ENCODE results near the gene TP63.
A peak's percentile ranks its signal among the peaks of the same experiment; 100 is the strongest.

TP63 gene

GRCh38 chr3:189809583-189809982, 178.4 kb downstream of the TP63 start:
- DNase-seq (ENCODE audit: low read depth in 2 of 2) = no peak

DNA sequence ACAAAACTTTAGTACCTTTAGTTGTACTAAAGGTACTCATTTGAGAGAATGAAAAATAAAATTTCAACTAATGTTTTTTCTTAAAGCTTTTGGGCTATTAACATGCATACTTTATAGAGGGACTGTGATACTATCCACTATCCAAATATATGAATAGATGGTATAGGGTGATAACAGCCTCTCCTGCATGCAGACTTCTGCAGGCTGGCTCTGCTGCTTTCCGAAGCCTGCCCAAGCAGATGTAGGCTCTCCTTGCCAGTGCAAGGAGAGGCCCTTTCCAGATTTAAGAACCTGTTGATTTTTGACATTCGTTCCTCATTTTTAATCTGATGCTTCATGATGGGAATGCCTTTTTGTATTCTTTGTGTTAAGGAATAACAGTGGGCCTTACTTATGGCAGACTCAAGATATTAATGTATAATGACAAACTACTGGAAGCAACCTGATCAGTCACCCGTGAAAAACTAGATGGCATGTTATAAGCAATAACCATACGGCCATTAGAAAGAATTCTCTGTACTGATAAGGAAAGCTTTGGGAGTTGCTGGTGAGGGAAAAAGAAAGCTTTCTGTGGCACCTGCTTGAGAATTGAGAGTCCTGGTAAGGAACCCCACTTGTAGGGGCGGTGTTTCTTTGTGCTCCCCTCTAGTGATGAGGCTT, 181.7 kb downstream of the TP63 start:
- no peak for DNase-seq (ENCODE audit: low read depth in 2 of 2)

DNA sequence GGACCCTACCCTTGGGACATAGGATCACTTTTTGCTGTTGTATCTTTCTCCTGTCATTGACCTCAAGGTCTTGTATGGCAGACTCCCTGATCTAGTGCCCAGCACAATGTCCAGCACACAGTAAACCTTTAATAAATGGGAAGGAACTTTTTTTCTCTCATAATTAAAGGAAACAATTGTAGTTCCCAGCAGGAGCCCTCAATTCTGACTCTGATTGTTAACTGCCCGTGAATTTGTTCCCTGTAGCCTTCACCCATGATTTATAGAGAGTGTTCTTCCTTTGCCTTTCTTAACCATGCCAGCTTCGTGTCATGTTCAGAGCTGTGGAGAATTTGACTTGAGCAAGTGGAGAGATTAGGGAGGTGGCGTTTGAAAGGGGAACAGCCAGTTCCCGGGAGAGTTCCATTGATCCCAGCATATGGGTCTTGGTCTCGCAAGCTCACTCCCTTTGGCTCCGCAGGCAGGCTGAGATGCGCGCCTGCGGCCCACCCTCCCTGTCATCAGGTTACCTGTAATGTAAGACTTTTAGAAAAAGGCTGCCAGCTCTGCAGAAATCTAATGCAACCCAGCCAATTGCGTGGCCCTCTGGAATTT, 182.6 kb downstream of the TP63 start:
- DNase-seq (ENCODE audit: low read depth in 2 of 2) = no peak

DNA sequence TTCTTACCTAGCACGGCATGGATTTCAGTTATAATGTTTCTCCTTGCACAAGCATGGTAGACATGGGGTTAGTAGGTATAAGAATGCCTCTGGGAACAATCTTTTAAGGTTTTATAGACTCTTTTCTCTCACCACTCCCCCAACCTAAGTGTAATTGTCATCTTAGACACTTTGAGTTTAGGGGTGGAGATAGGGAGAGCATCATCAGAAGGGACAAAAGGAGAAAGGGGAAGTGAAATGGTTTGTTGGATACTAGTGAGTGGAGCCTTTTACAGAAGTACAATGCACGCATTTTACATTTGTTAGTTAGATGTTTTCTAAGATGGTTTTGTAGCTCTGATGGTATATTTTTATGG, 189.2 kb downstream of the TP63 start:
- DNase-seq (ENCODE audit: low read depth in 2 of 2) = no peak

GRCh38 chr3:189821262-189821661, 190.1 kb downstream of the TP63 start:
- no peak for DNase-seq (ENCODE audit: low read depth in 2 of 2)

- DNase-seq (ENCODE audit: low read depth in 2 of 2) = no peak
These were observed 191.5 kb downstream of the TP63 start for GRCh38 chr3:189822726-189823125.

GRCh38 chr3:189824629-189825312, 193.6 kb downstream of the TP63 start:
- peak; percentile 69 to 78 for DNase-seq (ENCODE audit: low read depth in 2 of 2)

- no peak for DNase-seq (ENCODE audit: low read depth in 2 of 2)
These were observed 195.4 kb downstream of the TP63 start for GRCh38 chr3:189826566-189826965.

- DNase-seq (ENCODE audit: low read depth in 2 of 2) = no peak
These were observed 195.9 kb downstream of the TP63 start for GRCh38 chr3:189827108-189827507.

- no peak for DNase-seq (ENCODE audit: low read depth in 2 of 2)
These were observed 199.2 kb downstream of the TP63 start for GRCh38 chr3:189830401-189830800.

DNA sequence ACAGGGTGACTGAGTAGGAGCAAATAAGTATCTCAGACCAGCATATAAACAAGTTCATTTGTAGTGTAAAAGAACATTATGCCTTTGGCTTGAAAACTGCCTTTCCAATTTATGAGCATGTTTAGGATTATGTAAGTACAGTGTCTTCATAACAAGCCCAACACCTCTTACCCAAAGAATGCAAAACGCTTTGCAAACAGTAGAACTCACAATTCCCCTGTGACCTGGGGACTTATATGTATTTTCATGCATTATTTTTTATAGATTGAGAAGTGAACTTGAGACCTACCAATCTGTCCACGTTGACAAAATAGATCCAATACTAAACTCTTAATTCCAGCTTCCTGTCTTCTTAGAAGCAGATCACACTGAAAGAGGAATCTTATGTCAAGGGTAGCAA, 202.1 kb downstream of the TP63 start:
- DNase-seq (ENCODE audit: low read depth in 2 of 2) = no peak

- no peak for DNase-seq (ENCODE audit: low read depth in 2 of 2)
These were observed 202.8 kb downstream of the TP63 start for GRCh38 chr3:189833996-189834395.

GRCh38 chr3:189834462-189834861, 203.3 kb downstream of the TP63 start:
- DNase-seq (ENCODE audit: low read depth in 2 of 2) = no peak

GRCh38 chr3:189836795-189837194, 205.6 kb downstream of the TP63 start:
- DNase-seq (ENCODE audit: low read depth in 2 of 2) = no peak

DNA sequence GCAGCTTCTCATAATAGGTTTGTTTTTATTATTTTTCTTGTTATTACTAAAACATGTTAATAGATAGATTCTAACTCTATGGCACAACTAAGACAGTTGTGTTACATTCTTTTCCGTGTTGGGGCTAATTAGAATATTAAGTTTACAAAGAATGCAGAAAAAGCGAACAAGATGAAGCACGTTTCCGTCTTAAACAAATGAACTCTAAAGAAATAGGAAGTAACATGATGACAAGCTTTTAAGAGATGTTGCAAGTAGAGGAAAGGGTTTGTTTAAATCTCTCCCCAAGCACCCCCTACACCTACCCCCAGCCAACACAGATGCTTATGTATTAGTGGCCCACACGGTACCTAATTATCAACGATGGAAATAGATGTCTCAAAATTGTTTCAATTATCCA, 207.1 kb downstream of the TP63 start:
- DNase-seq (ENCODE audit: low read depth in 2 of 2) = no peak

DNA sequence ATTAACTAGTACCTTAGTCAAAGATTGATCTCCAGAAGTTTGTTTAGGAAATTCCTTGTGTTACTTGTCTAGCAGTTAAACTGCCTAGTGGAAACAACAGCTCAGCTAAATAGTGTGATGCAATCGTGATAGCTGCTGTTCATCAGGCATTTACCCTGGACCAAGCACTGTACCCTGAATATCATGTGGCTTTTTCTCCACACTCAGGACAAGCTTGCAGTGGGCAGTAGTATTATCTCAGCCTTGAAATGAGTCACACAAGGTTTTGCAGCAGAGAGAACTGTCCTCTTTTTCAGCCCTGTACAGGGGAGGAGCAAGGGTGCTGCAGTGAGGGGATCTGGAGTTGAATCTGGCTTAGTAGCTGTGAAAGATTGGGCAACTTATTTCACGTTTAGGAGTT, 208.4 kb downstream of the TP63 start:
- no peak for DNase-seq (ENCODE audit: low read depth in 2 of 2)

- peak; percentile 72 to 78 for DNase-seq (ENCODE audit: low read depth in 2 of 2)
These were observed 210.4 kb downstream of the TP63 start for GRCh38 chr3:189841473-189842205.

DNA sequence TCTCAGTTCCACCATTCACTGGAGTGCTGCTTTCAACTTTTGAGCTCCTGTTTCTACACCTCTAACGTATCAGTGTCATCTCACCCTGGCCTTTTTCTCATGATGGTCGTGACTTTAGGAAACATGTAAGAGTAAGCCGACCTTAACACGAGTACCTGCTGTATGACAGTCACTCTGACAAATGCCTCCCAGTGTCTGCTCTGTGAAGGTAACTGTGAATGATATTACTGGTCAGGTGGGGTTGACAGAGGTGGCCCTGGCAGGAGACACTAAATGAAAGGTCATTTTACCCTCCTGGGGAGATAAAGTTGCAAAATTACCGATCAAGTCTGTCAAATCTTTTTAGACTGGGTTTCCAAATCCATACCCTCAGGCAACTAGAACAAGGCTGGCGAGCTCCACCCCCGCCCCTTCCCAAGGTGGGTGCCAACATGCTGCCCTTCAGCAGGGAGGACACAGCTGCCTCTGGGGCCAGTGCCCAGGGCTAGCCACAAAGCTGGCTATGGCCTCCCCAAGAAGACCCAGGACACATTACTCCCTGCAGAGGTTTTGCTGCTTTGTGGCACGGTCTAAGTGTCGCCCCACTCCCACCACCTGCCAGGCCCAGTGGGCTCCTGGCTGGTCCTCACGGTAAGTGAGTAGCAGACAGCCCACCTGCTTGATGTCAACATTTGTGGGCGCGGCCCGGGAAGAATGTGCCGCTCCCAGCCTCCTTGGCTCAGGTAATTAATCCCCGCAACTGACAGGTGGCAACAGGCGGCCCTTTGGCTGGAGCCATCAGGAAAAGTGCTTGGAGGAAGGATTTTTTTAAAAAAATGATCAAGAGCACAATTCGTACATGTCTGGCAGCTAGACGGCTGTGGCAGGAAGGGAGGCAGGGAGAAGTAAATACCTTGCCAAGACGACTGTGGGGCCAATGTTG, 211.8 kb downstream of the TP63 start:
- no peak for DNase-seq (ENCODE audit: low read depth in 2 of 2)

GRCh38 chr3:189845069-189845468, 213.9 kb downstream of the TP63 start:
- DNase-seq (ENCODE audit: low read depth in 2 of 2) = no peak

- no peak for DNase-seq (ENCODE audit: low read depth in 2 of 2)
These were observed 217.3 kb downstream of the TP63 start for GRCh38 chr3:189848395-189849040.

GRCh38 chr3:189849262-189849661, 218.1 kb downstream of the TP63 start:
- no peak for DNase-seq (ENCODE audit: low read depth in 2 of 2)

Data from fibroblast of skin of left quadriceps (primary cell).